HepG2 (cell line): Measurements from ENCODE around the gene NTN3. TPM values are rescaled to one million over a fixed set of nuclear protein-coding genes. Genes with fewer than 3 reads are reported as not detected.
A peak's percentile ranks its signal among the peaks of the same experiment; 100 is the strongest.

Experiments used
- BORCS8-MEF2B ChIP-seq: sonication (generic); formaldehyde crosslinking; IDR thresholded peaks from 2 replicates; pipeline ENCODE4 v1.8.0; 2022; ENCODE audit warnings: mild to moderate bottlenecking, missing genetic modification reagents
- KLF13 ChIP-seq: sonication (generic); formaldehyde crosslinking; IDR thresholded peaks from 2 replicates; pipeline ENCODE4 v1.4.0; 2020; ENCODE audit warnings: mild to moderate bottlenecking, missing genetic modification reagents
- MZF1 ChIP-seq: sonication (generic); formaldehyde crosslinking; IDR thresholded peaks from 2 replicates; pipeline ENCODE4 v1.8.1; 2023; ENCODE audit warnings: mild to moderate bottlenecking, missing genetic modification reagents, borderline replicate concordance
- PRDM10 ChIP-seq: sonication (generic); formaldehyde crosslinking; IDR thresholded peaks from 2 replicates; pipeline ENCODE4 v1.4.0; 2020; ENCODE audit warnings: low read depth, missing genetic modification reagents
- PRDM15 ChIP-seq: sonication (generic); formaldehyde crosslinking; IDR thresholded peaks from 2 replicates; pipeline ENCODE4 v1.4.0; 2020; ENCODE audit warnings: missing genetic modification reagents
- SNAPC4 ChIP-seq: sonication (generic); formaldehyde crosslinking; IDR thresholded peaks from 2 replicates; pipeline ENCODE4 v1.4.0; 2020; ENCODE audit warnings: mild to moderate bottlenecking, missing genetic modification reagents
- U2AF1 ChIP-seq: fragments of 200-400 bp; formaldehyde crosslinking; optimal IDR thresholded peaks from 2 replicates; pipeline ENCODE3; 2017; ENCODE audit warnings: mild to moderate bottlenecking, low read depth, low read length
- U2AF2 ChIP-seq: fragments of 200-400 bp; formaldehyde crosslinking; IDR thresholded peaks from 2 replicates; pipeline ENCODE4 v1.6.1; 2017; ENCODE audit warnings: low read depth, mild to moderate bottlenecking, low read length
- ZBTB49 ChIP-seq: sonication (generic); formaldehyde crosslinking; IDR thresholded peaks from 2 replicates; pipeline ENCODE4 v1.4.0; 2020; ENCODE audit warnings: missing genetic modification reagents, borderline replicate concordance
- ZNF224 ChIP-seq: sonication (generic); formaldehyde crosslinking; IDR thresholded peaks from 2 replicates; pipeline ENCODE4 v1.5.0; 2020; ENCODE audit warnings: mild to moderate bottlenecking, missing genetic modification reagents
- ZNF225 ChIP-seq: sonication (generic); formaldehyde crosslinking; IDR thresholded peaks from 2 replicates; pipeline ENCODE4 v1.4.0; 2020; ENCODE audit warnings: mild to moderate bottlenecking, missing genetic modification reagents
- ZNF317 ChIP-seq: sonication (generic); formaldehyde crosslinking; IDR thresholded peaks from 2 replicates; pipeline ENCODE4 v1.5.0; 2020; ENCODE audit warnings: mild to moderate bottlenecking, missing genetic modification reagents
- ZNF597 ChIP-seq: sonication (generic); formaldehyde crosslinking; IDR thresholded peaks from 2 replicates; pipeline ENCODE4 v1.5.0; 2020; ENCODE audit warnings: missing genetic modification reagents
- ZNF768 ChIP-seq: sonication (generic); formaldehyde crosslinking; IDR thresholded peaks from 2 replicates; pipeline ENCODE4 v1.4.0; 2020; ENCODE audit warnings: missing genetic modification reagents
- polyA plus RNA-seq, 8 experiments: library from polyadenylated mRNA; depleted of rRNA in 3 of 8; stranded (reverse) in 7 of 8; unstranded in 1 of 8; fragments of >200 nt; fragmentation: Illumina TruSeq in 4 of 8; extraction: Trizol in 4 of 8; gene quantifications; 2 replicates each; pipeline versions ENCODE4 v1.2.1 to v1.2.3, GENCODE V29; 2011 to 2016; ENCODE audit warnings: low read depth in 4 of 8, missing spikeins in 1 of 8, mixed read lengths in 1 of 8; ENCODE audit not compliant: insufficient read depth in 1 of 8
- total RNA-seq, 5 experiments: library from RNA; depleted of rRNA; stranded (reverse); fragments of >200 nt; fragmentation: Illumina TruSeq; extraction: Trizol; gene quantifications; 2 replicates each; pipeline ENCODE4 v1.2.3, GENCODE V29; 2016; ENCODE audit warnings: low read depth in 1 of 5

NTN3 gene
- total and polyA plus RNA-seq, 2 of the 13 experiments (the other 11 are each of a cell fraction or from before 2014, with no cell fraction given): 0.09 to 0.20 TPM

- TF ChIP-seq PRDM15 (CRISPR knock-in tag): 0 out of 2 replicates have a peak, but pooled peaks have one; percentile 51
- TF ChIP-seq PRDM10 (CRISPR knock-in tag): no peak
- TF ChIP-seq ZNF317 (CRISPR knock-in tag): peak; percentile 36; the same call in 1 of the 2 replicates
- peak; percentile 46; the same call in 1 of the 2 replicates for TF ChIP-seq ZNF768 (CRISPR knock-in tag)
- no peak for TF ChIP-seq ZBTB49 (CRISPR knock-in tag)
- TF ChIP-seq ZNF225 (CRISPR knock-in tag): peak; percentile 85
- no peak for TF ChIP-seq ZNF224
- TF ChIP-seq MZF1 (CRISPR knock-in tag): no peak
- TF ChIP-seq BORCS8-MEF2B (CRISPR knock-in tag): peak; percentile 25; the same call in 1 of the 2 replicates
- no peak for TF ChIP-seq ZNF597 (CRISPR knock-in tag)
- no peak for TF ChIP-seq U2AF1
- no peak for TF ChIP-seq SNAPC4 (CRISPR knock-in tag)
- TF ChIP-seq U2AF2: no peak
- TF ChIP-seq KLF13 (CRISPR knock-in tag): 0 out of 2 replicates have a peak, but pooled peaks have one; percentile 78
Observed at GRCh38 chr16:2428784-2429033, 42.4 kb upstream of the NTN3 start (continued).
